ENCODE data around the gene KCNA3. TPM values are rescaled to one million over a fixed set of nuclear protein-coding genes. Genes with fewer than 3 reads are reported as not detected.

The KCNA3 gene
- total RNA-seq, 1 experiment from 2014 or later = 1.2 TPM

DNA sequence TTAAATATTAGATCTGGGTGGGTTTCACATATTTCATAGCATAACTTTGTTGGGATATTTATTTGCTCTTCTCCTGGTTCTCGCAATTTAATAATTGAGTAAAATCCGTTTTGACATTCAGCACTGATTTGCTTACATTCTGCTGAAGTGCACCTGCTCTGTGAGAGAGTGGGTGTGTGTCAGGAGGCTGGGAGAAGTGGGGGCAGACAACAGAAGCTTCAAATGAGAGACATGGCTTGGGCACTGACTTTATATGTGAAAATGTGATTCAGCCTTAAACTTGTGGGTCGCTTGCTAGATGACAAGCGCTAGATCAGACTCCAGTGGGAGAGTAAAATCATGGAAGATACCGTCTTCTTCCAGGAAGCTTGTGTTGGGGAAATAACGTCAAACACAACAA, 36.2 kb downstream of the KCNA3 start:
- ChIA-PET CTCF (interaction anchor here (0.6 to 5.6 kb wide), 8 partner anchors 19 to 145 kb away, joined by 3 to 58 read pairs (median 4); partner anchors contain the start of gene KCNA2), POLR2A (no interaction called here)
- H3K27me3 Mint-ChIP-seq (ENCODE audit: low read depth) = peaks cover 7% of the 10 kb centered on the region; the same call in 1 of the 2 replicates
- TF ChIP-seq JAZF1 (CRISPR knock-in tag; IDR thresholded peaks at IDR 0.05) (no peak), SOX15 (CRISPR knock-in tag; IDR thresholded peaks at IDR 0.05) (no peak), SMAD3 (CRISPR knock-in tag; IDR thresholded peaks at IDR 0.05; ENCODE audit: borderline replicate concordance) (no peak), OVOL2 (CRISPR knock-in tag; IDR thresholded peaks at IDR 0.05; ENCODE audit: borderline replicate concordance) (no peak), ZNF121 (CRISPR knock-in tag; IDR thresholded peaks at IDR 0.05) (no peak), CREM (CRISPR knock-in tag; IDR thresholded peaks at IDR 0.05) (no peak), NR1H2 (CRISPR knock-in tag; IDR thresholded peaks at IDR 0.05) (no peak), SP1 (CRISPR knock-in tag; conservative IDR thresholded peaks at IDR 0.05) (no peak), ESRRA (CRISPR knock-in tag; IDR thresholded peaks at IDR 0.05; ENCODE audit: borderline replicate concordance) (no peak), FOXP1 (CRISPR knock-in tag; IDR thresholded peaks at IDR 0.05; ENCODE audit: borderline replicate concordance) (no peak)
- TF ChIP-seq, protein P1, sequence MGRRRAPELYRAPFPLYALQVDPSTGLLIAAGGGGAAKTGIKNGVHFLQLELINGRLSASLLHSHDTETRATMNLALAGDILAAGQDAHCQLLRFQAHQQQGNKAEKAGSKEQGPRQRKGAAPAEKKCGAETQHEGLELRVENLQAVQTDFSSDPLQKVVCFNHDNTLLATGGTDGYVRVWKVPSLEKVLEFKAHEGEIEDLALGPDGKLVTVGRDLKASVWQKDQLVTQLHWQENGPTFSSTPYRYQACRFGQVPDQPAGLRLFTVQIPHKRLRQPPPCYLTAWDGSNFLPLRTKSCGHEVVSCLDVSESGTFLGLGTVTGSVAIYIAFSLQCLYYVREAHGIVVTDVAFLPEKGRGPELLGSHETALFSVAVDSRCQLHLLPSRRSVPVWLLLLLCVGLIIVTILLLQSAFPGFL (CRISPR knock-in tag; IDR thresholded peaks at IDR 0.05; ENCODE audit: borderline replicate concordance) = no peak
- TF ChIP-seq, protein P2, sequence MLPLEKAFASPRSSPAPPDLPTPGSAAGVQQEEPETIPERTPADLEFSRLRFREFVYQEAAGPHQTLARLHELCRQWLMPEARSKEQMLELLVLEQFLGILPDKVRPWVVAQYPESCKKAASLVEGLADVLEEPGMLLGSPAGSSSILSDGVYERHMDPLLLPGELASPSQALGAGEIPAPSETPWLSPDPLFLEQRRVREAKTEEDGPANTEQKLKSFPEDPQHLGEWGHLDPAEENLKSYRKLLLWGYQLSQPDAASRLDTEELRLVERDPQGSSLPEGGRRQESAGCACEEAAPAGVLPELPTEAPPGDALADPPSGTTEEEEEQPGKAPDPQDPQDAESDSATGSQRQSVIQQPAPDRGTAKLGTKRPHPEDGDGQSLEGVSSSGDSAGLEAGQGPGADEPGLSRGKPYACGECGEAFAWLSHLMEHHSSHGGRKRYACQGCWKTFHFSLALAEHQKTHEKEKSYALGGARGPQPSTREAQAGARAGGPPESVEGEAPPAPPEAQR (CRISPR knock-in tag; IDR thresholded peaks at IDR 0.05) = no peak
- no peak overlapping the region for H3K4me3 Mint-ChIP-seq
- no peaks in the 10 kb centered on the region for H3K4me1 Mint-ChIP-seq
- H3K27ac Mint-ChIP-seq = no peak overlapping the region
- H3K9me3 Mint-ChIP-seq = no peaks in the 10 kb centered on the region
- ATAC-seq = no peak
- no peak for DNase-seq (ENCODE audit: low spot score)
- H3K36me3 Mint-ChIP-seq = no peaks in the 10 kb centered on the region

DNA sequence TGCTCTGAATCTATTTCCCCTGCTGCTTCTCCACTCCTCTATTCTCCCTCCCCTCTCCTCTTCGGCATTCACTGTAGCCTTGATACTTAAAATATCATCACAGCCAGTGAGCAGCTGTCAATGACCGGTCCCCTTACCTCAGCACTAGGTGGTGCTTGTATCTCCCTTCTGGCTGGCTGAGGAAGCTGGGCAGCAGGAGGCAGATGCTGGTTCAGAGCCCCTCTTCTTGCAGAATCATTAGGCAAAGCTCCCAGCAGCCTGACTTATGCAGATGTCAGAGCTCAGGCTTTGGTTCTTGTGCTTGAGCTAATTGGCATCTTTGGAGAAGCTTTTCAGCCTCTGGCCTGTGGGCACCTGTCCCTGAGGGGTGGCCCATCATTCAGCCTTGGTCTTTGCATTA, 36.7 kb downstream of the KCNA3 start:
- CTCF ChIA-PET = interaction anchor here (0.6 to 5.6 kb wide), 9 partner anchors 18 to 145 kb away, joined by 3 to 58 read pairs (median 4); partner anchors contain the start of gene KCNA2
- TF ChIP-seq, protein P3, sequence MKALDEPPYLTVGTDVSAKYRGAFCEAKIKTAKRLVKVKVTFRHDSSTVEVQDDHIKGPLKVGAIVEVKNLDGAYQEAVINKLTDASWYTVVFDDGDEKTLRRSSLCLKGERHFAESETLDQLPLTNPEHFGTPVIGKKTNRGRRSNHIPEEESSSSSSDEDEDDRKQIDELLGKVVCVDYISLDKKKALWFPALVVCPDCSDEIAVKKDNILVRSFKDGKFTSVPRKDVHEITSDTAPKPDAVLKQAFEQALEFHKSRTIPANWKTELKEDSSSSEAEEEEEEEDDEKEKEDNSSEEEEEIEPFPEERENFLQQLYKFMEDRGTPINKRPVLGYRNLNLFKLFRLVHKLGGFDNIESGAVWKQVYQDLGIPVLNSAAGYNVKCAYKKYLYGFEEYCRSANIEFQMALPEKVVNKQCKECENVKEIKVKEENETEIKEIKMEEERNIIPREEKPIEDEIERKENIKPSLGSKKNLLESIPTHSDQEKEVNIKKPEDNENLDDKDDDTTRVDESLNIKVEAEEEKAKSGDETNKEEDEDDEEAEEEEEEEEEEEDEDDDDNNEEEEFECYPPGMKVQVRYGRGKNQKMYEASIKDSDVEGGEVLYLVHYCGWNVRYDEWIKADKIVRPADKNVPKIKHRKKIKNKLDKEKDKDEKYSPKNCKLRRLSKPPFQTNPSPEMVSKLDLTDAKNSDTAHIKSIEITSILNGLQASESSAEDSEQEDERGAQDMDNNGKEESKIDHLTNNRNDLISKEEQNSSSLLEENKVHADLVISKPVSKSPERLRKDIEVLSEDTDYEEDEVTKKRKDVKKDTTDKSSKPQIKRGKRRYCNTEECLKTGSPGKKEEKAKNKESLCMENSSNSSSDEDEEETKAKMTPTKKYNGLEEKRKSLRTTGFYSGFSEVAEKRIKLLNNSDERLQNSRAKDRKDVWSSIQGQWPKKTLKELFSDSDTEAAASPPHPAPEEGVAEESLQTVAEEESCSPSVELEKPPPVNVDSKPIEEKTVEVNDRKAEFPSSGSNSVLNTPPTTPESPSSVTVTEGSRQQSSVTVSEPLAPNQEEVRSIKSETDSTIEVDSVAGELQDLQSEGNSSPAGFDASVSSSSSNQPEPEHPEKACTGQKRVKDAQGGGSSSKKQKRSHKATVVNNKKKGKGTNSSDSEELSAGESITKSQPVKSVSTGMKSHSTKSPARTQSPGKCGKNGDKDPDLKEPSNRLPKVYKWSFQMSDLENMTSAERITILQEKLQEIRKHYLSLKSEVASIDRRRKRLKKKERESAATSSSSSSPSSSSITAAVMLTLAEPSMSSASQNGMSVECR (CRISPR knock-in tag; IDR thresholded peaks at IDR 0.05; ENCODE audit: borderline replicate concordance) = no peak
- TF ChIP-seq NR2C2 (CRISPR knock-in tag; IDR thresholded peaks at IDR 0.05) (no peak), EMX1 (CRISPR knock-in tag; IDR thresholded peaks at IDR 0.05) (no peak)
- TF ChIP-seq, protein P4, sequence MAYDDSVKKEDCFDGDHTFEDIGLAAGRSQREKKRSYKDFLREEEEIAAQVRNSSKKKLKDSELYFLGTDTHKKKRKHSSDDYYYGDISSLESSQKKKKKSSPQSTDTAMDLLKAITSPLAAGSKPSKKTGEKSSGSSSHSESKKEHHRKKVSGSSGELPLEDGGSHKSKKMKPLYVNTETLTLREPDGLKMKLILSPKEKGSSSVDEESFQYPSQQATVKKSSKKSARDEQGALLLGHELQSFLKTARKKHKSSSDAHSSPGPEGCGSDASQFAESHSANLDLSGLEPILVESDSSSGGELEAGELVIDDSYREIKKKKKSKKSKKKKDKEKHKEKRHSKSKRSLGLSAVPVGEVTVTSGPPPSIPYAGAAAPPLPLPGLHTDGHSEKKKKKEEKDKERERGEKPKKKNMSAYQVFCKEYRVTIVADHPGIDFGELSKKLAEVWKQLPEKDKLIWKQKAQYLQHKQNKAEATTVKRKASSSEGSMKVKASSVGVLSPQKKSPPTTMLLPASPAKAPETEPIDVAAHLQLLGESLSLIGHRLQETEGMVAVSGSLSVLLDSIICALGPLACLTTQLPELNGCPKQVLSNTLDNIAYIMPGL (CRISPR knock-in tag; IDR thresholded peaks at IDR 0.05) = no peak
- no peaks in the 10 kb centered on the region for H3K36me3 Mint-ChIP-seq
- DNase-seq (ENCODE audit: low spot score) (no peak), ATAC-seq (peak; percentile 67)
- no peaks in the 10 kb centered on the region for H3K4me1 Mint-ChIP-seq
- no peak overlapping the region for H3K27ac Mint-ChIP-seq
- peaks cover 7% of the 10 kb centered on the region; the same call in 1 of the 2 replicates for H3K27me3 Mint-ChIP-seq (ENCODE audit: low read depth)
- POLR2A ChIA-PET = no interaction called here
- no peaks in the 10 kb centered on the region for H3K9me3 Mint-ChIP-seq
- H3K4me3 Mint-ChIP-seq = no peak overlapping the region
